GM23338 (cell line): ENCODE results near the gene RNF166. TPM values are rescaled to one million over a fixed set of nuclear protein-coding genes. Genes with fewer than 3 reads are reported as not detected.

Source experiments
- ATAC-seq: fragments of 200-7000 bp; cut with Tn5 transposase; 3 replicates; pipeline ENCODE4 v1.9.1; 2020
- DNase-seq: peaks from one replicate; pipeline ENCODE4 v3.0.0-alpha.2; 2015; ENCODE audit warnings: low spot score
- H2AFZ ChIP-seq: fragments of 200-600 bp; sonication (generic); 2 replicates; pipeline ENCODE4 v1.8.0; 2016; ENCODE audit warnings: antibody characterized with exemption, mild to moderate bottlenecking, moderate library complexity
- H3F3A ChIP-seq: fragments of 200-600 bp; sonication (generic); replicated peaks from 2 replicates; pipeline ENCODE4 v1.8.0; 2017; ENCODE audit warnings: antibody characterized with exemption, mixed run types, low read depth
- H3K27ac ChIP-seq: fragments of 200-600 bp; sonication (generic); 2 replicates; pipeline ENCODE4 v1.6.1; 2016; ENCODE audit warnings: low read depth
- H3K27me3 ChIP-seq: fragments of 200-600 bp; sonication (generic); 2 replicates; pipeline ENCODE4 v1.8.0; 2016; ENCODE audit warnings: mild to moderate bottlenecking, mixed run types, moderate library complexity; ENCODE audit not compliant: insufficient read depth
- H3K36me3 ChIP-seq: fragments of 200-600 bp; sonication (generic); 2 replicates; pipeline ENCODE4 v1.8.0; 2016; ENCODE audit warnings: mild to moderate bottlenecking; ENCODE audit not compliant: insufficient read depth
- H3K4me1 ChIP-seq: fragments of 200-600 bp; sonication (generic); 2 replicates; pipeline ENCODE4 v1.8.0; 2016; ENCODE audit warnings: mild to moderate bottlenecking, moderate library complexity; ENCODE audit not compliant: insufficient read depth
- H3K4me2 ChIP-seq: fragments of 200-600 bp; sonication (generic); 2 replicates; pipeline ENCODE4 v1.7.1; 2017; ENCODE audit warnings: mixed run types
- H3K4me3 ChIP-seq: fragments of 200-600 bp; sonication (generic); 2 replicates; pipeline ENCODE4 v1.6.1; 2016; ENCODE audit warnings: mixed run types
- H3K79me2 ChIP-seq: fragments of 200-600 bp; sonication (generic); replicated peaks from 2 replicates; pipeline ENCODE4 v1.8.0; 2017; ENCODE audit warnings: mild to moderate bottlenecking; ENCODE audit not compliant: insufficient read depth
- H3K9me2 ChIP-seq: fragments of 200-600 bp; sonication (generic); 2 replicates; pipeline ENCODE4 v1.8.0; 2017; ENCODE audit not compliant: insufficient read depth
- H4K20me1 ChIP-seq: fragments of 200-600 bp; sonication (generic); replicated peaks from 2 replicates; pipeline ENCODE4 v1.8.0; 2017; ENCODE audit warnings: mild to moderate bottlenecking; ENCODE audit not compliant: insufficient read depth
- H3K27ac Mint-ChIP-seq: 2 replicates; pipeline ENCODE4 v1.8.0; 2020; ENCODE audit warnings: inconsistent platforms, mild to moderate bottlenecking, moderate library complexity, mixed read lengths
- H3K27me3 Mint-ChIP-seq: 3 replicates; pipeline ENCODE4 v1.8.0; 2022; ENCODE audit warnings: low read depth, mild to moderate bottlenecking, moderate library complexity, mixed read lengths, inconsistent platforms; ENCODE audit not compliant: insufficient read depth, poor library complexity
- H3K36me3 Mint-ChIP-seq: 3 replicates; pipeline ENCODE4 v1.8.0; 2021; ENCODE audit warnings: low read depth, mild to moderate bottlenecking, inconsistent platforms, moderate library complexity, mixed read lengths
- H3K4me1 Mint-ChIP-seq: 3 replicates; pipeline ENCODE4 v1.8.0; 2020; ENCODE audit warnings: mild to moderate bottlenecking, inconsistent platforms, mixed read lengths
- H3K4me3 Mint-ChIP-seq: 3 replicates; pipeline ENCODE4 v1.8.0; 2021; ENCODE audit warnings: moderate library complexity, mild to moderate bottlenecking, inconsistent platforms, mixed read lengths
- H3K9me3 Mint-ChIP-seq: 3 replicates; pipeline ENCODE4 v1.8.0; 2020; ENCODE audit warnings: moderate library complexity, mild to moderate bottlenecking, inconsistent platforms, mixed read lengths
- ETS1 ChIP-seq: IDR thresholded peaks from 2 replicates; pipeline ENCODE4 v1.6.1; 2016; ENCODE audit warnings: antibody characterized with exemption
- EZH2 ChIP-seq: fragments of 200-600 bp; sonication (generic); IDR thresholded peaks from one replicate; pipeline ENCODE4 v1.8.0; 2017; ENCODE audit warnings: antibody characterized with exemption, mild to moderate bottlenecking, low read depth; ENCODE audit not compliant: unreplicated experiment
- EZH2phosphoT487 ChIP-seq: fragments of 200-600 bp; sonication (generic); IDR thresholded peaks from one replicate; pipeline ENCODE4 v1.8.1; 2018; ENCODE audit warnings: antibody characterized with exemption; ENCODE audit not compliant: unreplicated experiment
- JUNB ChIP-seq: IDR thresholded peaks from one replicate; pipeline ENCODE4 v1.6.1; 2016; ENCODE audit warnings: antibody characterized with exemption; ENCODE audit not compliant: unreplicated experiment
- NANOG ChIP-seq: IDR thresholded peaks from 2 replicates; pipeline ENCODE4 v1.6.1; 2016; ENCODE audit warnings: antibody characterized with exemption, borderline replicate concordance
- POLR2AphosphoS5 ChIP-seq: IDR thresholded peaks from 2 replicates; pipeline ENCODE4 v1.6.1; 2016; ENCODE audit warnings: antibody characterized with exemption, low read depth
- STAT1 ChIP-seq: IDR thresholded peaks from one replicate; pipeline ENCODE4 v1.6.1; 2016; ENCODE audit warnings: antibody characterized with exemption; ENCODE audit not compliant: unreplicated experiment
- ZNF114 ChIP-seq: fragments of 250-450 bp; sonication (Bioruptor Pico); IDR thresholded peaks from 2 replicates; pipeline ENCODE4 v1.5.0; 2020; ENCODE audit warnings: mild to moderate bottlenecking, moderate library complexity
- ZNF331 ChIP-seq: fragments of 250-450 bp; sonication (Bioruptor Pico); IDR thresholded peaks from 2 replicates; pipeline ENCODE4 v1.5.0; 2020; ENCODE audit warnings: low read depth, mild to moderate bottlenecking, moderate library complexity
- ZNF462 ChIP-seq: fragments of 250-450 bp; sonication (Bioruptor Pico); IDR thresholded peaks from 2 replicates; pipeline ENCODE4 v1.5.0; 2020; ENCODE audit warnings: mild to moderate bottlenecking, moderate library complexity
- polyA plus RNA-seq: library from polyadenylated mRNA; unstranded; fragments of >200 nt; fragmentation: Nextera tagmentation; extraction: Ambion mirVana; gene quantifications from 2 replicates; pipeline ENCODE4 v1.2.1, GENCODE V29; 2016
- total RNA-seq: library from RNA; depleted of rRNA; stranded (reverse); fragments of >200 nt; shearing (Covaris generic); gene quantifications from 2 replicates; pipeline ENCODE4 v1.2.3, GENCODE V29; 2014

Gene RNF166
- total and polyA plus RNA-seq, 2 experiments from 2014 or later = 24.9 to 43.4 TPM

GRCh38 chr16:88655733-88656281 is 50.4 kb downstream of the RNF166 start:
- Histone ChIP-seq H3K4me3 (no peak overlapping the region), H3K4me1 (peaks cover 7% of the 10 kb centered on the region), H3K4me2 (no peak overlapping the region), H3K36me3 (peaks cover 7% of the 10 kb centered on the region), H3K27me3 (no peaks in the 10 kb centered on the region), H2AFZ (no peak overlapping the region), H3K79me2 (peaks cover 28% of the 10 kb centered on the region), H3F3A (0 out of 2 replicates have a peak, but pooled peaks cover 8% of the 10 kb centered on the region), H4K20me1 (peaks cover 23% of the 10 kb centered on the region; the same call in 1 of the 2 replicates), H3K9me2 (no peaks in the 10 kb centered on the region), H3K27ac (no peak overlapping the region)
- H3K9me3 Mint-ChIP-seq = no peaks in the 10 kb centered on the region
- H3K27ac Mint-ChIP-seq = no peak overlapping the region
- peaks cover 2% of the 10 kb centered on the region for H3K27me3 Mint-ChIP-seq
- no peak overlapping the region for H3K4me3 Mint-ChIP-seq
- peaks cover 18% of the 10 kb centered on the region for H3K36me3 Mint-ChIP-seq
- peaks cover 4% of the 10 kb centered on the region; the same call in 2 of the 3 replicates for H3K4me1 Mint-ChIP-seq
- TF ChIP-seq EZH2phosphoT487 (no peak), STAT1 (no peak), EZH2 (no peak), ZNF462 (no peak), ZNF114 (no peak), JUNB (no peak), NANOG (no peak), ZNF331 (CRISPR knock-in tag) (no peak), ETS1 (no peak), POLR2AphosphoS5 (no peak)
- no peak for DNase-seq
- ATAC-seq = no peak
